Measurements from ENCODE around the gene RCOR2.

DNA sequence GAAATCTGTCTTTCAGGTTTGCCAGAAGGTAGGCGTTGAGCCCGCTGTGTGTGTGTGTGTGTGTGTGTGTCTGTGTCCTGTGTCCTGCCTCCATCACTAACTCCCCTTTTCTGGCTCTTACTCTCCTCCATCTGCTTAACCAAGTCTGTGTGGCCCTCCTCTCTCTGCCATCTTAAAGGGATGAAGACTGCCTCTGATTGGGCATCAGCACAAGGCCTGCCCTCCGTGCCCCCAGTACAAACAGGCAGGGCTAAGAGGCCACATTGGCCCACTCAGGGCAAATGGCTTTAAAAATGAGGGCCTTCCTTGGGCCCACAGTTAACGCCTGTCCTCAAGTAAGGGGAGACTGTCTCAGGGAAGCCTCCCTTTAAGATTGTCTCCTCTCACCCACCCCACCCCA is 10.9 kb downstream of the RCOR2 start:
- TF ChIP-seq, protein P1, sequence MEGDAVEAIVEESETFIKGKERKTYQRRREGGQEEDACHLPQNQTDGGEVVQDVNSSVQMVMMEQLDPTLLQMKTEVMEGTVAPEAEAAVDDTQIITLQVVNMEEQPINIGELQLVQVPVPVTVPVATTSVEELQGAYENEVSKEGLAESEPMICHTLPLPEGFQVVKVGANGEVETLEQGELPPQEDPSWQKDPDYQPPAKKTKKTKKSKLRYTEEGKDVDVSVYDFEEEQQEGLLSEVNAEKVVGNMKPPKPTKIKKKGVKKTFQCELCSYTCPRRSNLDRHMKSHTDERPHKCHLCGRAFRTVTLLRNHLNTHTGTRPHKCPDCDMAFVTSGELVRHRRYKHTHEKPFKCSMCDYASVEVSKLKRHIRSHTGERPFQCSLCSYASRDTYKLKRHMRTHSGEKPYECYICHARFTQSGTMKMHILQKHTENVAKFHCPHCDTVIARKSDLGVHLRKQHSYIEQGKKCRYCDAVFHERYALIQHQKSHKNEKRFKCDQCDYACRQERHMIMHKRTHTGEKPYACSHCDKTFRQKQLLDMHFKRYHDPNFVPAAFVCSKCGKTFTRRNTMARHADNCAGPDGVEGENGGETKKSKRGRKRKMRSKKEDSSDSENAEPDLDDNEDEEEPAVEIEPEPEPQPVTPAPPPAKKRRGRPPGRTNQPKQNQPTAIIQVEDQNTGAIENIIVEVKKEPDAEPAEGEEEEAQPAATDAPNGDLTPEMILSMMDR (IDR thresholded peaks at IDR 0.05; ENCODE audit: low read length), result no peak
- no peak for TF ChIP-seq EZH2 (optimal IDR thresholded peaks at IDR 0.05; ENCODE audit: low read depth, low read length)
- TF ChIP-seq EZH2phosphoT487 (IDR thresholded peaks at IDR 0.05; ENCODE audit: low read length), result no peak
